ENCODE measurements around the gene VGLL4. TPM values are rescaled to one million over a fixed set of nuclear protein-coding genes. Genes with fewer than 3 reads are reported as not detected.
"Not testable (repeated sequence)": the region's sequence is repeated elsewhere in the genome, so short reads cannot be mapped to it uniquely, and the experiment has no call there.

The VGLL4 gene
- total RNA-seq, 1 donor from 2014 or later = 141 TPM

DNA sequence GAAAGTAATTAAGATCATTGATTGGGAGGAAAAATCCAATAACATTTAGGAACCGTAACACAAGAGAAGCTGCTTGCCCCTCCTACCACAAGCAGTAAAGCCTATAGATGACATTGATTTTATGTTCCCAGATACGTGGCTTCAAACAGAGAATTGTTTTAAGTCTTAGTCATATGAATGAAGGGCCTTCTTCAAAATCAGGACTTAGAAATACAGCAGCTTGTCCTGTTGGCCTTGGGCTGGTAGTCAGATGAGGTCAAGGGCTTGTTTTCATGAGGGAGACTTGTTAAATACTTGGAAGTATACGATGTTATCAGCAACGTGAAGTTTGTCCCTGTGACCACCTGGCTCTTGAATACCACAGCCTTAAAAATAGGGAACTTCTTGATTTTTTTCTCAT lies 114.4 kb downstream of the VGLL4 start:
- no peak for TF ChIP-seq CTCF (IDR thresholded peaks at IDR 0.05)
- Mint-ChIP-seq H3K4me1 (ENCODE audit: low read depth) (peaks cover 60% of the 10 kb centered on the region), H3K27ac (ENCODE audit: unreplicated experiment) (peak overlapping the region; percentile 96), H3K27me3 (ENCODE audit: low read depth) (no peaks in the 10 kb centered on the region), H3K36me3 (ENCODE audit: low read depth) (no peaks in the 10 kb centered on the region), H3K4me3 (ENCODE audit: unreplicated experiment) (no peak overlapping the region), H3K9me3 (ENCODE audit: low read depth) (peaks cover 3% of the 10 kb centered on the region)
- DNase-seq (ENCODE audit: low spot score) = no peak

GRCh38 chr3:11526121-11526520 lies 117.6 kb downstream of the VGLL4 start:
- H3K9me3 Mint-ChIP-seq (ENCODE audit: low read depth); DNase-seq (ENCODE audit: low spot score); H3K36me3 Mint-ChIP-seq (ENCODE audit: low read depth); H3K27ac Mint-ChIP-seq (ENCODE audit: unreplicated experiment); H3K4me3 Mint-ChIP-seq (ENCODE audit: unreplicated experiment); H3K27me3 Mint-ChIP-seq (ENCODE audit: low read depth): not testable (repeated sequence)
- H3K4me1 Mint-ChIP-seq (ENCODE audit: low read depth) = peaks cover 60% of the 10 kb centered on the region

- peaks cover 44% of the 10 kb centered on the region for H3K4me1 Mint-ChIP-seq (ENCODE audit: low read depth)
- peaks cover 3% of the 10 kb centered on the region for H3K9me3 Mint-ChIP-seq (ENCODE audit: low read depth)
- H3K27me3 Mint-ChIP-seq (ENCODE audit: low read depth) = no peaks in the 10 kb centered on the region
- no peak for TF ChIP-seq CTCF (IDR thresholded peaks at IDR 0.05)
- peaks cover 1% of the 10 kb centered on the region for H3K36me3 Mint-ChIP-seq (ENCODE audit: low read depth)
- DNase-seq (ENCODE audit: low spot score) = no peak
- H3K27ac Mint-ChIP-seq (ENCODE audit: unreplicated experiment) = peak overlapping the region; percentile 77
- H3K4me3 Mint-ChIP-seq (ENCODE audit: unreplicated experiment) = no peak overlapping the region
These were observed 120.1 kb downstream of the VGLL4 start for GRCh38 chr3:11523572-11524101.

GRCh38 chr3:11522953-11523571 lies 120.7 kb downstream of the VGLL4 start:
- Mint-ChIP-seq H3K36me3 (ENCODE audit: low read depth) (peaks cover 1% of the 10 kb centered on the region), H3K4me3 (ENCODE audit: unreplicated experiment) (no peak overlapping the region), H3K9me3 (ENCODE audit: low read depth) (peaks cover 3% of the 10 kb centered on the region), H3K4me1 (ENCODE audit: low read depth) (peaks cover 41% of the 10 kb centered on the region), H3K27me3 (ENCODE audit: low read depth) (no peaks in the 10 kb centered on the region), H3K27ac (ENCODE audit: unreplicated experiment) (peak overlapping the region; percentile 77)
- DNase-seq (ENCODE audit: low spot score) = no peak
- TF ChIP-seq CTCF (IDR thresholded peaks at IDR 0.05) = no peak

- TF ChIP-seq CTCF (IDR thresholded peaks at IDR 0.05) = no peak
- Mint-ChIP-seq H3K27me3 (ENCODE audit: low read depth) (no peaks in the 10 kb centered on the region), H3K36me3 (ENCODE audit: low read depth) (peaks cover 1% of the 10 kb centered on the region), H3K27ac (ENCODE audit: unreplicated experiment) (no peak overlapping the region), H3K4me1 (ENCODE audit: low read depth) (peaks cover 38% of the 10 kb centered on the region), H3K9me3 (ENCODE audit: low read depth) (peaks cover 1% of the 10 kb centered on the region), H3K4me3 (ENCODE audit: unreplicated experiment) (no peak overlapping the region)
- no peak for DNase-seq (ENCODE audit: low spot score)
These were observed 121.4 kb downstream of the VGLL4 start for GRCh38 chr3:11522398-11522715.

DNA sequence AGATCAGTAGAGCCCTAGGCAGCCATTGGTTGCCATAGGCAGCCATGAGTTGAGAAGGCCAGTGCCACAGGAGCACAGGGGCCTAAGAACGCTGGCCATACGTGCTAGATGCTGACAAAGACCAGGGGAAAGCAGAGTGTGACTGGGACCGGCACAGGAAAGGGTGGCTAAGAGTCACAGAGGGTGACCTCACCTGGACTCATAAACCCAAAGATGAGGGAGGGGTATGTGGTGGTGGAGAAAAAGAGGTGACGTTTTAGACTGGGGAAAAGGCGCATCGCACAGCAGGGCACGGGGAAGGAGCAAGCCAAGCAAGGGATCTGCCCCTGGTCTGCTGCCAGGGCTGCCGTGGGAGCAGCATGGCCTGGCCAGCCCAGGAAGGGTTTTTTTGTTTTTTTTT lies 122.5 kb downstream of the VGLL4 start:
- H3K27ac Mint-ChIP-seq (ENCODE audit: unreplicated experiment) = no peak overlapping the region

More for the DNA sequence above, 122.5 kb downstream of the VGLL4 start:
- DNase-seq (ENCODE audit: low spot score) = no peak
- Mint-ChIP-seq H3K4me3 (ENCODE audit: unreplicated experiment) (no peak overlapping the region), H3K36me3 (ENCODE audit: low read depth) (peaks cover 1% of the 10 kb centered on the region), H3K27me3 (ENCODE audit: low read depth) (no peaks in the 10 kb centered on the region), H3K4me1 (ENCODE audit: low read depth) (peaks cover 38% of the 10 kb centered on the region), H3K9me3 (ENCODE audit: low read depth) (no peaks in the 10 kb centered on the region)
- TF ChIP-seq CTCF (IDR thresholded peaks at IDR 0.05) = no peak
